Measurements from ENCODE around the gene RBP3. TPM values are rescaled to one million over a fixed set of nuclear protein-coding genes. Genes with fewer than 3 reads are reported as not detected.

The RBP3 gene
- total and polyA plus RNA-seq, 2 donors (not counting 3 experiments of a cell fraction or from before 2014, with no cell fraction given), result not detected

GRCh38 chr10:47365431-47366180, 17.4 kb downstream of the RBP3 start:
- no TSS peak for BruUV-seq (replicated peaks)
- no peaks in the 10 kb centered on the region for H3K79me2 ChIP-seq (ENCODE audit: control insufficient read depth, insufficient read depth, low read length)
- no peaks in the 10 kb centered on the region for H3K9me1 ChIP-seq (replicated peaks; ENCODE audit: control insufficient read depth, extremely low read depth, insufficient read depth, low read length)
- no peak overlapping the region for H3K27ac ChIP-seq (ENCODE audit: insufficient read depth, low read depth, low read length)
- DNase-seq (ENCODE audit: low read depth, low spot score), result no peak
- CTCF ChIA-PET, result interaction anchor here (1.3 to 1.8 kb wide), 2 partner anchors 13 to 25 kb away, joined by 5 to 7 read pairs; no protein-coding TSS in a partner anchor
- no peaks in the 10 kb centered on the region for H3K36me3 ChIP-seq (ENCODE audit: control insufficient read depth in 2 of 2, extremely low read depth in 1 of 2, insufficient read depth in 2 of 2, low read length in 2 of 2)
- POLR2A ChIA-PET, result no interaction called here
- no peak overlapping the region for H3K4me3 ChIP-seq (replicated peaks in 1 of 3; ENCODE audit: insufficient read depth in 1 of 3, low read depth in 1 of 3, low read length in 3 of 3)
- no peak overlapping the region for H3K4me2 ChIP-seq (ENCODE audit: insufficient read depth, low read length)
- H3K4me1 ChIP-seq (ENCODE audit: control insufficient read depth, extremely low read depth, insufficient read depth, low read length), result no peaks in the 10 kb centered on the region
- no peak overlapping the region for H3K9ac ChIP-seq (replicated peaks; ENCODE audit: extremely low read depth, insufficient read depth, low read length)
- no peak for FAIRE-seq
- intact Hi-C loops (cut with micrococcal nuclease) (loop anchor here (1.0 kb wide), 1 partner anchor 11 kb away; no protein-coding TSS in a partner anchor), dilution Hi-C loops (cut with MboI; ENCODE audit: extremely low pct_ligation_motif_present, low sequenced_read_pairs) (no loop called here)
- TF ChIP-seq FOS (IDR thresholded peaks at IDR 0.05; ENCODE audit: borderline replicate concordance, insufficient read depth, low read length) (no peak), EZH2 (IDR thresholded peaks at IDR 0.05; ENCODE audit: borderline replicate concordance, low read depth, low read length, severe bottlenecking) (no peak)
- no peaks in the 10 kb centered on the region for H3K9me3 ChIP-seq (replicated peaks; ENCODE audit: control insufficient read depth, insufficient read depth, low read length)
- no peaks in the 10 kb centered on the region for H4K20me1 ChIP-seq (replicated peaks; ENCODE audit: control insufficient read depth, extremely low read depth, insufficient read depth, low read length)
- H2AFZ ChIP-seq (ENCODE audit: low read depth, low read length), result no peak overlapping the region
- no peaks in the 10 kb centered on the region for H3K27me3 ChIP-seq (ENCODE audit: control insufficient read depth in 2 of 2, insufficient read depth in 2 of 2, low read length in 2 of 2)

DNA sequence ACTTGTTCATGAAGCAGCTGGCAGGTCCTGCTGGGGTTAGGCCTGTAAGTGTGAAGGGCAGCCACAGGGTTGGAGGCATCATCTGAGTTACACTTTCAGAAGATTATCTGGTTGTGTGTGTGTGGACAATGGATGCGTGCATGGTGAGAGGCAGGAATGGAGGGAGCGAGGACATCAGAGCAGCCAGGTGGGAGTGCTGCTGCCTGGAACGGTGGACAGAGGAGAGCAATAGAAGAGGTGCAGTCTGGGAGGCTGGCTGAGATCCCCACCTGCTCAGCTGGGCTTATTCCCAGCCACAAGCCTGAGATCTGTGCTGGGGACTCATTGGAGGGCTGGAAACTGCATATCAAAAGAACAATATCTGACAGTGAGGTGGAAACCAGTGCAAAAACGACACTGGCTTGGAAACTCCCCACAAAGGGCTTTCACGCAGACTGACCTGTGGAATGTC, 18.0 kb downstream of the RBP3 start:
- no TSS peak for BruUV-seq (replicated peaks)
- TF ChIP-seq POLR2AphosphoS5 (IDR thresholded peaks at IDR 0.05; ENCODE audit: insufficient read depth, low read depth, low read length) (no peak), MYC (IDR thresholded peaks at IDR 0.05; ENCODE audit: low read depth, low read length) (no peak), GATA2 (IDR thresholded peaks at IDR 0.05; ENCODE audit: insufficient read depth, insufficient read length, low read depth, low read length) (no peak), FOS (IDR thresholded peaks at IDR 0.05; ENCODE audit: borderline replicate concordance, insufficient read depth, low read length) (no peak), EZH2 (IDR thresholded peaks at IDR 0.05; ENCODE audit: borderline replicate concordance, low read depth, low read length, severe bottlenecking) (no peak), POLR2A (IDR thresholded peaks at IDR 0.05; ENCODE audit: low read depth, low read length) (no peak)
- TF ChIP-seq, protein P1, sequence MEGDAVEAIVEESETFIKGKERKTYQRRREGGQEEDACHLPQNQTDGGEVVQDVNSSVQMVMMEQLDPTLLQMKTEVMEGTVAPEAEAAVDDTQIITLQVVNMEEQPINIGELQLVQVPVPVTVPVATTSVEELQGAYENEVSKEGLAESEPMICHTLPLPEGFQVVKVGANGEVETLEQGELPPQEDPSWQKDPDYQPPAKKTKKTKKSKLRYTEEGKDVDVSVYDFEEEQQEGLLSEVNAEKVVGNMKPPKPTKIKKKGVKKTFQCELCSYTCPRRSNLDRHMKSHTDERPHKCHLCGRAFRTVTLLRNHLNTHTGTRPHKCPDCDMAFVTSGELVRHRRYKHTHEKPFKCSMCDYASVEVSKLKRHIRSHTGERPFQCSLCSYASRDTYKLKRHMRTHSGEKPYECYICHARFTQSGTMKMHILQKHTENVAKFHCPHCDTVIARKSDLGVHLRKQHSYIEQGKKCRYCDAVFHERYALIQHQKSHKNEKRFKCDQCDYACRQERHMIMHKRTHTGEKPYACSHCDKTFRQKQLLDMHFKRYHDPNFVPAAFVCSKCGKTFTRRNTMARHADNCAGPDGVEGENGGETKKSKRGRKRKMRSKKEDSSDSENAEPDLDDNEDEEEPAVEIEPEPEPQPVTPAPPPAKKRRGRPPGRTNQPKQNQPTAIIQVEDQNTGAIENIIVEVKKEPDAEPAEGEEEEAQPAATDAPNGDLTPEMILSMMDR (IDR thresholded peaks at IDR 0.05; ENCODE audit: extremely low read depth in 1 of 2, insufficient read depth in 1 of 2, low read depth in 1 of 2, low read length in 2 of 2), result no peak

More for the DNA sequence above, 18.0 kb downstream of the RBP3 start:
- Histone ChIP-seq H3K9me1 (replicated peaks; ENCODE audit: control insufficient read depth, extremely low read depth, insufficient read depth, low read length) (no peaks in the 10 kb centered on the region), H3K79me2 (ENCODE audit: control insufficient read depth, insufficient read depth, low read length) (no peaks in the 10 kb centered on the region), H4K20me1 (replicated peaks; ENCODE audit: control insufficient read depth, extremely low read depth, insufficient read depth, low read length) (no peaks in the 10 kb centered on the region), H3K27me3 (ENCODE audit: control insufficient read depth in 2 of 2, insufficient read depth in 2 of 2, low read length in 2 of 2) (no peaks in the 10 kb centered on the region), H3K4me2 (ENCODE audit: insufficient read depth, low read length) (no peak overlapping the region), H3K36me3 (ENCODE audit: control insufficient read depth in 2 of 2, extremely low read depth in 1 of 2, insufficient read depth in 2 of 2, low read length in 2 of 2) (no peaks in the 10 kb centered on the region), H3K9me3 (replicated peaks; ENCODE audit: control insufficient read depth, insufficient read depth, low read length) (no peaks in the 10 kb centered on the region), H3K4me1 (ENCODE audit: control insufficient read depth, extremely low read depth, insufficient read depth, low read length) (no peaks in the 10 kb centered on the region), H3K27ac (ENCODE audit: insufficient read depth, low read depth, low read length) (no peak overlapping the region), H3K4me3 (replicated peaks in 1 of 3; ENCODE audit: insufficient read depth in 1 of 3, low read depth in 1 of 3, low read length in 3 of 3) (no peak overlapping the region), H2AFZ (ENCODE audit: low read depth, low read length) (no peak overlapping the region), H3K9ac (replicated peaks; ENCODE audit: extremely low read depth, insufficient read depth, low read length) (no peak overlapping the region)
- dilution Hi-C loops (cut with MboI; ENCODE audit: extremely low pct_ligation_motif_present, low sequenced_read_pairs) (no loop called here), intact Hi-C loops (cut with micrococcal nuclease) (loop anchor here (1.0 kb wide), 1 partner anchor 12 kb away; no protein-coding TSS in a partner anchor)
- ChIA-PET POLR2A (no interaction called here), CTCF (interaction anchor here (1.3 to 1.8 kb wide), 2 partner anchors 14 to 26 kb away, joined by 5 to 7 read pairs; no protein-coding TSS in a partner anchor)
- DNase-seq (ENCODE audit: low read depth, low spot score) (no peak), FAIRE-seq (no peak)

Data from endothelial cell of umbilical vein (primary cell).